Mesodermal cell (in vitro differentiated cells): ENCODE measurements around the gene GRIK1.

Experiments
- H3K27ac ChIP-seq: 2 replicates; pipeline ENCODE4 v1.7.0; 2013; ENCODE audit warnings: mild to moderate bottlenecking, low read depth, low read length, moderate library complexity; ENCODE audit not compliant: severe bottlenecking
- H3K36me3 ChIP-seq: 2 replicates; pipeline ENCODE4 v1.7.1; 2013; ENCODE audit warnings: mild to moderate bottlenecking, low read length, moderate library complexity; ENCODE audit not compliant: control insufficient read depth, insufficient read depth
- H3K4me1 ChIP-seq: one replicate; pipeline ENCODE4 v1.7.1; 2013; ENCODE audit warnings: mild to moderate bottlenecking, low read length; ENCODE audit not compliant: insufficient read depth, control insufficient read depth, poor library complexity, severe bottlenecking
- H3K4me3 ChIP-seq: 2 replicates; pipeline ENCODE4 v1.7.0; 2013; ENCODE audit warnings: low read length, control low read depth, mild to moderate bottlenecking; ENCODE audit not compliant: insufficient read depth, poor library complexity, severe bottlenecking; ENCODE audit errors: extremely low read depth
- H3K9me3 ChIP-seq: 2 replicates; pipeline ENCODE4 v1.7.1; 2013; ENCODE audit warnings: mild to moderate bottlenecking, low read length, moderate library complexity; ENCODE audit not compliant: control insufficient read depth
- WGBS, 2 experiments: methylation state at CpG; one replicate each; pipeline ENCODE4 v1.1.5; 2013; ENCODE audit warnings: missing lambda C conversion rate in 2 of 2; ENCODE audit not compliant: insufficient coverage in 2 of 2; 5-methylcytosine and 5-hydroxymethylcytosine counted together

Gene GRIK1

DNA sequence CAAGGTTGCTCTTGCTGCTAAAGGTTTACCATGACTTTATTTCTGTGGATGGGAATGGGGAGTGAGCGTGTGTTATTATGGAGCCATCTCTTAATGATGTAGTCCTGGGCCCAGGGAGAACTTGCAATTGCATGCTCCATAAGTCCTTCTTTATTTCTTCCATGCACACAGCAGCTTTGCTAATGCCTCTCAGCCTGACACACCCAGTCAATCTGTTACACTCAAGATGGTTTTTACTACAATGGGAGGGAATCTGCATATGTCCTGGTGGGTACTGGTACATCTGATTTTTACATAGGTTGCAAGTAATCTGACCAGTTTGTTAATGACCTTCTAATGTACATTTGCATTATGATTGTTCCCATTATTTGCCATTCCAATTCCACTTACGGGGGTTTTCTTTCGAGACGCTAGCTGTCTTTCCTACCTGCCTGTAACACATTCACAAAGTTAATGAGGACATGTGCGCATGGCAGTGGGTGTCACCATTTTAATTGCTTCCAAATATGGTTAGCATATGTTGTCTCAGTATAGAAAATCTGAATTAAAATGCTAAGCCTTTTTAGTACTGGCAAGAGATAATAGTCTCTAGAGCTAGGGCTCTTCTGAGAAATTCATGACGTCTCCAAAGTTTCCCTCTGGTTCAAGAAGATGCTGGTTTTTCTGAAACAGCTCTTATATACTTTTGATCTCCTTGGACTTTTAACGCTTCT lies 188.2 kb downstream of the GRIK1 start:
- WGBS, 2 experiments = 74 to 100% methylated on average over 1 to 5 of the region's 7 CpGs
- no peaks in the 10 kb centered on the region for H3K9me3 ChIP-seq
- H3K4me3 ChIP-seq = no peak overlapping the region

GRCh38 chr21:29749957-29750356 lies 189.8 kb downstream of the GRIK1 start:
- Histone ChIP-seq H3K4me1 (no peaks in the 10 kb centered on the region), H3K27ac (no peak overlapping the region), H3K9me3 (no peaks in the 10 kb centered on the region), H3K36me3 (no peaks in the 10 kb centered on the region), H3K4me3 (no peak overlapping the region)
- no CpG with 5 or more reads among the region's 1 CpG for WGBS, 2 experiments

More for the DNA sequence above, 188.2 kb downstream of the GRIK1 start:
- H3K36me3 ChIP-seq = no peaks in the 10 kb centered on the region
- no peaks in the 10 kb centered on the region for H3K4me1 ChIP-seq
- H3K27ac ChIP-seq = no peak overlapping the region

DNA sequence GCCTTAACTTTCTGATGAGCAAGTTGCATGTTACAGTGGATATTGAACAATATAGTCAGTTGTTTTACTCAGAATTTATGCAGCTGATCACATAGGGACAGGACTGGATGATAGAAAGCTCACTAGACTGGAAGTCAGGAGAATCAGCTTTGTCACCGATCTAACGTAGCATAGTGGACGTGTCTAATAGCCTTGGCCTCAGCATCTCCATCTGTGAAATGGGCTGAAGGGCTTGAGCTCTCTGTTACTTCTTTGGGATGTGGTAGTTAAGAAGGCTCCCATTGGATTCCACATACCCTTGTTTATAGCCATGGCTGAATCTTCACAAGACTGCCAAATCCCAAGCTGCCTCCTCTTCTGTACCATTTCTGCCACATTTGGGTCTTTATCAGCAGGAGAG lies 190.6 kb downstream of the GRIK1 start:
- H3K27ac ChIP-seq = no peak overlapping the region
- no peaks in the 10 kb centered on the region for H3K9me3 ChIP-seq
- 89 to 100% methylated on average over 3 of the region's 3 CpGs for WGBS, 2 experiments
- H3K4me3 ChIP-seq = no peak overlapping the region
- H3K36me3 ChIP-seq = no peaks in the 10 kb centered on the region
- no peaks in the 10 kb centered on the region for H3K4me1 ChIP-seq

DNA sequence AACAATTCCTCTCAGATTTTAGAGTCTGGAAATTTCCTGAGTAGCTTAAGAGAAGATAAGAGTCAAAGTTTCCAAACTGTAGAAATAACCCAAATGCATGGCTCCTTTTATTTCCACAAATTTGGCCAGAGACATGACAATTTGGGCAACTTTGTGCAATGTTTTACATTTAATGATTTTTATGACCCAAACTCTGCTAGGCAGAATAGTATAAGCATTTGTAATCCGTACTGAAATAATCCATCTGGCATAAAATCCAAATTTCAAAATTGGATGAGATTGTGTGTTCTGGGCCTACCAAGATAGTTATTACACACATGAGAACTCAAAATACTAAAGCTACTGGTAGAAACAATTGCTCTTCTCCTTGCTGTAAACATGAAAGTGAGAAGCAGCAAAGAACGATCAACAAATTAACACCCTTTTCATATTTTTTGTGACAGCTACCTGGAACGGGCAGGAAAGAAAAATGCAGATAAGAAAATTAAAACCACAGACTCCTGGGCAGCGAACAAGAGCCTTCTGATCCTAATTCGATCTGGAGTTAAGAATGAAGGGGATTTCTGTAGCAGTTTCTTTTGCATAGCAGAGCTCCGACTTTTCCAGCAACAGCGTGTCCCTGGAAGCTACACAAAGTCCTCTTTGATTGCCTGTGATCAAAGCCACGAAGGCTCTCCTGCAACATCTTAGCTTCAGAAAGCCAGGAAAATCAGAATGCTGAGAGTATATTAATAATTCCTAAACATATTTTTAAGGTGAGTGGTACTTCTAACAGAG lies 191.2 kb downstream of the GRIK1 start:
- Histone ChIP-seq H3K4me1 (no peaks in the 10 kb centered on the region), H3K4me3 (no peak overlapping the region), H3K36me3 (no peaks in the 10 kb centered on the region), H3K9me3 (no peaks in the 10 kb centered on the region), H3K27ac (no peak overlapping the region)
- WGBS, 2 experiments = 75 to 86% methylated on average over 4 to 5 of the region's 8 CpGs

DNA sequence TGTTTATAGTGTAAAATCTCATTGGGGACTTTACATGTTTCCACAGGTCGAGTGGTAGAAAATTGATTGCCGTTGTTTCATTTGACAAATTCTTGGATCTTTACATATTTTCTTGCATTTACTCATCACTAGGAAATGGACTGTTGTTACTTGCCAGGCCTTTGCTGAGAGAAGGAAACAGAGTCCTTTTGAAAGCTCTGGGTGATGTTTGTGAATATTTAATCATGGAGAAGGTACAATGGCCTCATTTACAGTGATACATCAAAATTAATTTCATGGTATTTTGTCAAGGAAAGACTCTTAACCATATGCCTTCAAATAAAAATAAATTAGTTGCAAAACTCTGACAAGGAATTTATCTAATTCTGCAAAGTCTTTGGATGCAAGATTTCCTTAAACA lies 198.0 kb downstream of the GRIK1 start:
- H3K9me3 ChIP-seq = no peaks in the 10 kb centered on the region
- no peak overlapping the region for H3K4me3 ChIP-seq
- no peaks in the 10 kb centered on the region for H3K36me3 ChIP-seq
- H3K4me1 ChIP-seq = no peaks in the 10 kb centered on the region
- 50% methylated on average over 2 of the region's 2 CpGs; no CpG with 5 or more reads in 1 of the 2 experiments for WGBS, 2 experiments
- no peak overlapping the region for H3K27ac ChIP-seq

GRCh38 chr21:29739176-29739575 lies 200.6 kb downstream of the GRIK1 start:
- Histone ChIP-seq H3K4me3 (no peak overlapping the region), H3K27ac (no peak overlapping the region)
- 82 to 83% methylated on average over 1 of the region's 1 CpG for WGBS, 2 experiments

GRCh38 chr21:29738730-29739129 lies 201.1 kb downstream of the GRIK1 start:
- H3K4me3 ChIP-seq = no peak overlapping the region
- no peaks in the 10 kb centered on the region for H3K9me3 ChIP-seq
- no CpG with 5 or more reads among the region's 1 CpG for WGBS, 2 experiments
- H3K4me1 ChIP-seq = no peaks in the 10 kb centered on the region
- no peak overlapping the region for H3K27ac ChIP-seq
- no peaks in the 10 kb centered on the region for H3K36me3 ChIP-seq

More at GRCh38 chr21:29739176-29739575, 200.6 kb downstream of the GRIK1 start:
- no peaks in the 10 kb centered on the region for H3K9me3 ChIP-seq
- no peaks in the 10 kb centered on the region for H3K36me3 ChIP-seq
- H3K4me1 ChIP-seq = no peaks in the 10 kb centered on the region

- no peak overlapping the region for H3K4me3 ChIP-seq
- no peaks in the 10 kb centered on the region for H3K4me1 ChIP-seq
- no peaks in the 10 kb centered on the region for H3K36me3 ChIP-seq
- WGBS, 2 experiments = 79 to 82% methylated on average over 3 of the region's 5 CpGs
- H3K9me3 ChIP-seq = no peaks in the 10 kb centered on the region
- H3K27ac ChIP-seq = no peak overlapping the region
These were observed 202.6 kb downstream of the GRIK1 start for GRCh38 chr21:29737186-29737585.

GRCh38 chr21:29730281-29730680 lies 209.5 kb downstream of the GRIK1 start:
- WGBS, 2 experiments = 100% methylated on average over 1 of the region's 1 CpG; no CpG with 5 or more reads in 1 of the 2 experiments
- Histone ChIP-seq H3K4me3 (no peak overlapping the region), H3K4me1 (no peaks in the 10 kb centered on the region), H3K36me3 (no peaks in the 10 kb centered on the region), H3K9me3 (no peaks in the 10 kb centered on the region), H3K27ac (no peak overlapping the region)

GRCh38 chr21:29726044-29726443 lies 213.8 kb downstream of the GRIK1 start:
- H3K4me3 ChIP-seq = no peak overlapping the region
- no peaks in the 10 kb centered on the region for H3K9me3 ChIP-seq
- no peaks in the 10 kb centered on the region for H3K4me1 ChIP-seq
- no peak overlapping the region for H3K27ac ChIP-seq
- no peaks in the 10 kb centered on the region for H3K36me3 ChIP-seq
